Keratinocyte (primary cell): Measurements from ENCODE around the gene NHLRC1.

Experiments used
- CTCF ChIP-seq, 3 experiments: IDR thresholded peaks in 1 of 3; conservative IDR thresholded peaks in 1 of 3; optimal IDR thresholded peaks in 1 of 3; 2 replicates in 2 of 3; 3 replicates in 1 of 3; pipeline versions ENCODE3 to v1.5.1; 2011; ENCODE audit warnings: low read length in 3 of 3, mild to moderate bottlenecking in 3 of 3, moderate library complexity in 2 of 3, control low read depth in 1 of 3, inconsistent platforms in 1 of 3; ENCODE audit not compliant: insufficient read depth in 2 of 3; ENCODE audit errors: extremely low read depth in 1 of 3
- EZH2 ChIP-seq: IDR thresholded peaks from one replicate; pipeline ENCODE4 v1.6.1; 2012; ENCODE audit warnings: inconsistent platforms, mild to moderate bottlenecking, low read length, moderate library complexity

GRCh38 chr6:18091382-18091781, 31.1 kb downstream of the NHLRC1 start:
- TF ChIP-seq CTCF (optimal IDR thresholded peaks at IDR 0.05 in 1 of 3, IDR thresholded peaks at IDR 0.05 in 1 of 3, conservative IDR thresholded peaks at IDR 0.05 in 1 of 3; ENCODE audit: extremely low read depth in 1 of 3, insufficient read depth in 2 of 3, low read length in 3 of 3) = no peak
- no peak for TF ChIP-seq EZH2
